Activated naive CD8-positive, alpha-beta T cell (primary cell): ENCODE measurements around the gene UGT1A4.
"Not testable (repeated sequence)": the region's sequence is repeated elsewhere in the genome, so short reads cannot be mapped to it uniquely, and the experiment has no call there.

Experiments
- H3K27ac Mint-ChIP-seq: one replicate; pipeline ENCODE4 v1.8.0; 2021; ENCODE audit warnings: mixed read lengths
- H3K27me3 Mint-ChIP-seq: one replicate; pipeline ENCODE4 v1.8.0; 2021; ENCODE audit warnings: mixed read lengths
- H3K36me3 Mint-ChIP-seq: one replicate; pipeline ENCODE4 v1.8.0; 2021; ENCODE audit warnings: mixed read lengths
- H3K4me1 Mint-ChIP-seq: one replicate; pipeline ENCODE4 v1.8.0; 2021; ENCODE audit warnings: low read depth, mixed read lengths
- H3K4me3 Mint-ChIP-seq: one replicate; pipeline ENCODE4 v1.8.0; 2021; ENCODE audit warnings: mild to moderate bottlenecking, mixed read lengths
- H3K9me3 Mint-ChIP-seq: one replicate; pipeline ENCODE4 v1.8.0; 2021; ENCODE audit warnings: low read depth, mixed read lengths

UGT1A4 gene

GRCh38 chr2:233712611-233713261 is 5.8 kb upstream of the UGT1A4 start, which contains the start of gene UGT1A5:
Gene UGT1A5, plus strand, starts transcription at chr2:233712907. Its CDS starts 85 bp downstream, at chr2:233712992.
- Mint-ChIP-seq H3K36me3 (no peaks in the 10 kb centered on the region), H3K4me3 (no peak within 1 kb of the TSS), H3K4me1 (no peaks in the 10 kb centered on the region), H3K27me3 (peaks cover 10% of the 10 kb centered on the region), H3K9me3 (no peaks in the 10 kb centered on the region), H3K27ac (no peak within 1 kb of the TSS)

GRCh38 chr2:233713262-233713615 is 5.3 kb upstream of the UGT1A4 start:
- H3K27me3 Mint-ChIP-seq: peaks cover 10% of the 10 kb centered on the region
- no peaks in the 10 kb centered on the region for H3K9me3 Mint-ChIP-seq
- no peak overlapping the region for H3K27ac Mint-ChIP-seq
- no peak overlapping the region for H3K4me3 Mint-ChIP-seq
- H3K4me1 Mint-ChIP-seq: no peaks in the 10 kb centered on the region
- H3K36me3 Mint-ChIP-seq: no peaks in the 10 kb centered on the region

- no peak overlapping the region for H3K27ac Mint-ChIP-seq
- H3K9me3 Mint-ChIP-seq: no peaks in the 10 kb centered on the region
- H3K4me3 Mint-ChIP-seq: no peak overlapping the region
- H3K27me3 Mint-ChIP-seq: peaks cover 10% of the 10 kb centered on the region
- no peaks in the 10 kb centered on the region for H3K4me1 Mint-ChIP-seq
- H3K36me3 Mint-ChIP-seq: no peaks in the 10 kb centered on the region
These were observed 4.4 kb upstream of the UGT1A4 start for GRCh38 chr2:233714121-233714520.

GRCh38 chr2:233728723-233729301 is 10.3 kb downstream of the UGT1A4 start, which contains the start of gene UGT1A3:
Gene UGT1A3, plus strand, starts transcription at chr2:233729042. Its CDS starts 85 bp downstream, at chr2:233729127.
- no peak within 1 kb of the TSS for H3K27ac Mint-ChIP-seq

GRCh38 chr2:233736868-233737653 is 18.5 kb downstream of the UGT1A4 start:
- not testable (repeated sequence) for H3K36me3 Mint-ChIP-seq, H3K4me3 Mint-ChIP-seq, H3K4me1 Mint-ChIP-seq, H3K27ac Mint-ChIP-seq, H3K9me3 Mint-ChIP-seq
- H3K27me3 Mint-ChIP-seq: peaks cover 16% of the 10 kb centered on the region

More at GRCh38 chr2:233728723-233729301, 10.3 kb downstream of the UGT1A4 start, which contains the start of gene UGT1A3:
- Mint-ChIP-seq H3K4me3 (no peak within 1 kb of the TSS), H3K9me3 (no peaks in the 10 kb centered on the region), H3K27me3 (peaks cover 9% of the 10 kb centered on the region), H3K4me1 (no peaks in the 10 kb centered on the region), H3K36me3 (no peaks in the 10 kb centered on the region)

- Mint-ChIP-seq H3K27ac (no peak overlapping the region), H3K4me3 (no peak overlapping the region), H3K4me1 (no peaks in the 10 kb centered on the region), H3K27me3 (peaks cover 14% of the 10 kb centered on the region), H3K36me3 (no peaks in the 10 kb centered on the region), H3K9me3 (no peaks in the 10 kb centered on the region)
These were observed 22.3 kb downstream of the UGT1A4 start for GRCh38 chr2:233740870-233741269.

GRCh38 chr2:233743464-233744259 is 25.1 kb downstream of the UGT1A4 start:
- Mint-ChIP-seq H3K27ac (no peak overlapping the region), H3K36me3 (no peaks in the 10 kb centered on the region), H3K4me1 (no peaks in the 10 kb centered on the region), H3K9me3 (no peaks in the 10 kb centered on the region), H3K27me3 (peaks cover 14% of the 10 kb centered on the region), H3K4me3 (no peak overlapping the region)

- H3K27me3 Mint-ChIP-seq: peaks cover 14% of the 10 kb centered on the region
These were observed 26.7 kb downstream of the UGT1A4 start for GRCh38 chr2:233745073-233745755.

GRCh38 chr2:233745838-233746237 is 27.3 kb downstream of the UGT1A4 start:
- H3K27me3 Mint-ChIP-seq: peaks cover 14% of the 10 kb centered on the region
- not testable (repeated sequence) for H3K36me3 Mint-ChIP-seq, H3K4me1 Mint-ChIP-seq, H3K4me3 Mint-ChIP-seq, H3K9me3 Mint-ChIP-seq, H3K27ac Mint-ChIP-seq

More at GRCh38 chr2:233745073-233745755, 26.7 kb downstream of the UGT1A4 start:
- Mint-ChIP-seq H3K4me3 (no peak overlapping the region), H3K9me3 (peaks cover 5% of the 10 kb centered on the region), H3K36me3 (no peaks in the 10 kb centered on the region), H3K27ac (no peak overlapping the region), H3K4me1 (no peaks in the 10 kb centered on the region)

- H3K9me3 Mint-ChIP-seq: peaks cover 8% of the 10 kb centered on the region
- no peak overlapping the region for H3K27ac Mint-ChIP-seq
- no peak overlapping the region for H3K4me3 Mint-ChIP-seq
These were observed 28.1 kb downstream of the UGT1A4 start for GRCh38 chr2:233746475-233747282.

GRCh38 chr2:233747283-233747544 is 28.7 kb downstream of the UGT1A4 start:
- no peak overlapping the region for H3K27ac Mint-ChIP-seq
- H3K9me3 Mint-ChIP-seq: peaks cover 10% of the 10 kb centered on the region
- H3K27me3 Mint-ChIP-seq: peaks cover 16% of the 10 kb centered on the region
- peaks cover 2% of the 10 kb centered on the region for H3K36me3 Mint-ChIP-seq
- H3K4me3 Mint-ChIP-seq: no peak overlapping the region
- no peaks in the 10 kb centered on the region for H3K4me1 Mint-ChIP-seq

More at GRCh38 chr2:233746475-233747282, 28.1 kb downstream of the UGT1A4 start:
- H3K27me3 Mint-ChIP-seq: peaks cover 14% of the 10 kb centered on the region
- no peaks in the 10 kb centered on the region for H3K4me1 Mint-ChIP-seq
- H3K36me3 Mint-ChIP-seq: peaks cover 2% of the 10 kb centered on the region

- not testable (repeated sequence) for H3K9me3 Mint-ChIP-seq, H3K4me3 Mint-ChIP-seq, H3K36me3 Mint-ChIP-seq, H3K27ac Mint-ChIP-seq, H3K4me1 Mint-ChIP-seq
- peaks cover 15% of the 10 kb centered on the region for H3K27me3 Mint-ChIP-seq
These were observed 32.2 kb downstream of the UGT1A4 start for GRCh38 chr2:233750689-233751088.

- H3K27me3 Mint-ChIP-seq: peaks cover 15% of the 10 kb centered on the region
These were observed 32.9 kb downstream of the UGT1A4 start for GRCh38 chr2:233751212-233752009.

More at GRCh38 chr2:233751212-233752009, 32.9 kb downstream of the UGT1A4 start:
- not testable (repeated sequence) for H3K4me1 Mint-ChIP-seq, H3K36me3 Mint-ChIP-seq, H3K9me3 Mint-ChIP-seq, H3K4me3 Mint-ChIP-seq, H3K27ac Mint-ChIP-seq
